NCI-H524 (cell line): ENCODE results near the gene NPEPL1.
A peak's percentile ranks its signal among the peaks of the same experiment; 100 is the strongest.

Experiments
- DNase-seq, 2 experiments: peaks; one replicate each; lab custom pipeline; 2025; lab: John Stamatoyannopoulos, UW

The NPEPL1 gene

DNA sequence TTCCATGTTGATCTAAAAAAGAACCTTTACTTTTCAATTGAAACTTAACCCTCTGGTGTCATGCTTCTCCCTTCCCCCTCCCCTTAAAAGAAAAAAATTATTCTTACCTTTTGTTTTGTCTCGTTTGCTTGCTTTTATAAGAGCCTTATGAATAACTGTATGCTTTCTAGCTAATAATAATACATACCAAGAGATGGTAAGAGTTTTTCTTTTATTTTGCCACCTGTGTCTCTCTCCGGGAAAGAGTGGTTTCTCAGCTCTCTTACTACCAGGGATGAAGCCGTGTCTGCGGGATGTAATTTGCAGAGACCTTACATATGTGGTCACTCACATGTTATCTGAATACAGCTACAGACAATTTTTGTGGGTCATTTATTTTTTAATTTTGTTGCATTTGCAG lies 33.8 kb upstream of the NPEPL1 start:
- no peak for DNase-seq

GRCh38 chr20:58659841-58660240 lies 32.8 kb upstream of the NPEPL1 start:
- DNase-seq: peak in 1 of 2 experiments; percentile 11

GRCh38 chr20:58660855-58661597 lies 31.6 kb upstream of the NPEPL1 start:
- DNase-seq: no peak

DNA sequence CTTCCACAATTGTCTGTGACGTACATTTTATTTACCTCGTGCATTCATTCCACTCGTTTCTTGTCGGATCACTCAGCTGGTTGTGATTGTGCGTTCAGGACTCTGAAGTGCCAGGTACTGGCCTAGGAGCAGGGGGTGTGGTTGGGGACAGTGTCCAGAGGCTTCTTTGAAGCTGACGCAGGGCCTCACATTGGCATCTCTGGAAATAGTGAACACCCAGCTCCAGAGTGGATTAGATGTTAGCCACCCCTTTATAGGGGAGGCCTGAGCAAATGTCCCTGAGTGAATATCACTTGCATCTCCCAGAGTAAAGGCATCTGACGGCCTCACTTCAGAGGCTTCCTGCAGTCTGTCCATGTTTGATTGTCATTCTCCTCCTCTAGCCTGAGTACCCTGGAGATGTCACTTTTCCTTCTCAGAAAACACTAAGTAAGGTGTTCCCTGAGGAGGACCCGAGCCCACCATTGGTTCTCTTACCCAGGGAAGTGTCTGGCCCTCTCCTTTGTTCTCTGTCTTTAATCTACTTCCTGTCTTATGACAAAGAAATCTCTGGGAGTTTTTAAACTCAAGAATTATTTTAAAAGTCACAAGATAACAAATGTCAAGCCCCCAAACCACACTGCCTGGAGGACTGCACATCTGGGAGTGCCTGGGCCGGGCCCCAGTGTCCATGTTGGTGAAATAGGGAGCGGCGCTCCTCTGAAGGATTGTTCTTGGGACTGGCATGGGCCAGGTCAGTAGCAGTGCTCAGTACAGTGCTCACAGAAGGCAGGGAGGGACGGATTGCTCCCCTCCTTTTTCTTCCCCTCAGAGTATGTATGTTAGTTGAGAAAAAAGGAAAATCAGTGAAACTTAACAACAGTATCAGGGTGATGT lies 30.8 kb upstream of the NPEPL1 start:
- no peak for DNase-seq

DNA sequence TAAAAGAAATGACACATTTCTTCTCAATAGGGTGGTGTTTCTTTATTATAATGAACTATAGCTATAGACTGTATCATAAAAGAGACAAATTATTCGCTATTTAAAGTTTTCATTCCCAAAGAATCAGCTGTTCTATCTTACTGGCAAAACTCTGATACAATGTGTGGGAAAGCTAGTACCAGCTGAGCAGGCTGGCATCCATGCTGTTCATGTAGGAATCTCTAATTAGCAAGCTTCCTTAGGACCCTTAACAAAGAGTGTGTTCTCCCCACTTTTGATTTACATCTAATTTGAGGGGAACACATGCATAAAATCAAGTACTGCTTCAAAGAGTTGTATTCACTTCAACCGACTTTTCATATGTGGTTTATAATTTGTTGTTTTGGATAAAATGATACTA lies 28.3 kb upstream of the NPEPL1 start:
- DNase-seq: no peak

- peak in 1 of 2 experiments; percentile 17 for DNase-seq
Observed at GRCh38 chr20:58664883-58665282, 27.7 kb upstream of the NPEPL1 start.

DNA sequence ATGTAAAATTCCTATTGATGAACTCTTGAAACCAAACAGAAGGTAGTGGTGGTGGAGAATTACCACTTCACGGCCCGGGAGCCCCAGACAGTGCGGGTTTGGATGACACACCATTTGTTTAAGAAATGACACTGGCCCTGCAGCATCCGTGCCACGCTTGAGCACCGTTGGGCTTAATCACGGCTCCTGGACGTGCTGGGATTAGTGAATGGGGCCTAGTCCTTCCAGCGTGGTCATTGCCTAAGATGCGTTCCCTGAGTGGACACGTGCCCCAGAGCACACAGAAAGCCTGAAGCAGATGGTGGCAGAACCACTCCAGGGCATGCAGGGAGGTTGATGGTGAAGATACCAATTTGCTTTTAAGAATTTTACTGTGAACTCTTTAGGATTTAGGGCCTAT lies 27.0 kb upstream of the NPEPL1 start:
- DNase-seq: peak; percentile 89 to 96

- DNase-seq: no peak
Observed at GRCh38 chr20:58666702-58667101, 25.9 kb upstream of the NPEPL1 start.

DNA sequence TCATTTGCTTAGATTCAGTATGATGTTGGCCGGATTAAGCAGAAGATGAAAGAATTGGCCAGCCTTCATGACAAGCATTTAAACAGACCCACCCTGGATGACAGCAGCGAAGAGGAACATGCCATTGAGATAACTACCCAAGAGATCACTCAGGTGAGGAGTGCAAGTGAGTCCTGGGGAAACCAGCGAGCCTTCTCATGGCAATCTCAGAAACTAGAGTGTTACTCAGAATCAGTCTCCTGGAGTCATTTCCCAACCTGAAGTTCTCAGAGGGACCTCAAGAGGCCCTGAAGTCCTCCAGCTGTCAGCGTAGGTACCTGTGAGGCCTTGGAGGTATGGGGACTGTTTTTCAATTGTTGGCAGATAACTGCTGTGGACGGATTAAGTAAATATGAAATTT lies 24.6 kb upstream of the NPEPL1 start:
- no peak for DNase-seq

DNA sequence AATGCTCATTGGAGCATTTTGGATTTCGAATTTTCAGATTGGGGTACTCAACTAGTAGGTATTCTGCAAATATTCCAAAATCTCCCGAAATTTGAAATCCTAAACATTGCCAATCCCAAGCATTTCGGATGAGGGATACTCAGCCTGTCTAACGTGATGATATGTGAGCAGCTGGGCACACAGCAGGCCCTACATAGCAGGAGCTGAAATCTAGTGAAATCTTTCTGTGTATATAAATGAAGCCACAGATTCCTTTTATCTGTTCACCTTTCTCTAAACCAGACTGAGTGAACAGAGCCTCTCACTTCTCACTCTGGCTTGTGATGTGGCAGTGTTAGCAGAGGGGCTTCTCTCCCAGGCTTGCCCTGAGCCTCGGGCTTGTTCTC lies 23.7 kb upstream of the NPEPL1 start:
- no peak for DNase-seq

- no peak for DNase-seq
Observed at GRCh38 chr20:58669287-58670006, 23.2 kb upstream of the NPEPL1 start.

GRCh38 chr20:58670102-58670501 lies 22.5 kb upstream of the NPEPL1 start:
- no peak for DNase-seq

DNA sequence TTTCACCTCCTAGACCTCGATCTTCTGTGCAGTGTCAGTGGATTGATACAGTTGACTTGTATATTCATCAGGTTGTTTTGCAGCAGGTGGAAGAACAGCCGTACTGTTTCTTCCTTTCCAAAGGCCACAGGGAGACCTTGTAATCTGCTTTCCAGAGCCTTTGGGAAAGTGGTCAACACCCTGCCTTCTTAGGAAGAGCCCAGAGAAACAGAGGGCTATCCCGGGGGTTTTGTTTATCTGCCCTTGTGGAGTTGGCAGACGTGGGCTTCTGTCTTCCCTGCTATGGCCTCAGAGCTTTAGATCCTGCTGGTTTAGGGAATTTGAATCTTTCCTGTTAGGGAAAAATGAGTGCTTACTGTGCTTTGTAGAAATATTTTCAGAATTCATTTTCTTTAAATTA lies 21.9 kb upstream of the NPEPL1 start:
- no peak for DNase-seq

- DNase-seq: no peak
Observed at GRCh38 chr20:58673119-58673518, 19.5 kb upstream of the NPEPL1 start.

DNA sequence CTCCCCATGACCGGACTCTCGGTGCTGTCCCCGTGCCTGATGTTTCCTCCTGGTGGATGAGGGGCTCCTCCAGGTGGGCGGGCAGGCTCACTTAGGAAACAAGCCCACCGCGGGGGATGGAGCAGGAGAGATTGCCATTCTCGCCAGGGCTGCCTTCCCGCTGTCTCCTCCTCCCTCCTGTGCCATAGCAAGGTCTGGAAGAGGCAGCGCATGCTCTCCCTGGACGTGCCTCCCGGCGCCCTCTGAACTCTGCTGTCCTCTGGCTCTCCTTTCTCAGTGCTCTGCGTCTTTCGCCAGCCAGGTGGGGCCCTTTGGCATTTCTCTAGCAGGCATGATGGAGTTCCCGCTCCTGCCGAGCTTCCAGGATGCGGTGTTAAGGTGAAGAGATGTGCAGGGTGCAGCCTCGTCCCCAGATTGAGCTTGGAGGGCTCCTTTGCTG lies 17.4 kb upstream of the NPEPL1 start:
- DNase-seq: no peak

DNA sequence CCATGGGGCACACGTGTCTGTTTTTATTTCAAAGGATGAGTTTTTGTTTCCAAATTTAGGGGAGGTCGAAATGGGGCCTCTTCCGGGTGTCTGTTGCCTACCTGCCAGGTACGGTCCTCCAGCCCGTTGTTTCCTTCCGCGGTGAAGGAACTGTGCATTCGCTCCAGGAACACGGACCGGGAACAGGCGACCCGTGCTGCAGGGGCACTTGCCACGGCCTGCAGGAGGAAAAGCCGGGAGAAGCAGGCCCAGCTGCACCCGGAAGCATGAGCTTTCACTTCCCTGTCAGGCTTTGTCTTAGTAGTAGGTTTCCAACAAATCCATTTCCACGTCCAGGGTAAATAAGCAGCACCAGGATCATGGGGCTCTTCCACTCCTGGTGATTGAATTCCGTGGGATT lies 17.0 kb upstream of the NPEPL1 start:
- DNase-seq: no peak

- DNase-seq: no peak
Observed at GRCh38 chr20:58676161-58676560, 16.4 kb upstream of the NPEPL1 start.

- no peak for DNase-seq
Observed at GRCh38 chr20:58677079-58677604, 15.5 kb upstream of the NPEPL1 start.

GRCh38 chr20:58677808-58678207 lies 14.8 kb upstream of the NPEPL1 start:
- DNase-seq: no peak

- no peak for DNase-seq
Observed at GRCh38 chr20:58678806-58679205, 13.8 kb upstream of the NPEPL1 start.

GRCh38 chr20:58682656-58683531 lies 9.7 kb upstream of the NPEPL1 start:
- DNase-seq: no peak
